Activated CD4-positive, alpha-beta T cell treated with anti-CD3 and anti-CD28 coated beads for 36 hours (primary cell): ENCODE results near the gene ZNF532. TPM values are rescaled to one million over a fixed set of nuclear protein-coding genes. Genes with fewer than 3 reads are reported as not detected.

ENCODE experiments used
- ATAC-seq: fragments of 200-7000 bp; cut with Tn5 transposase; one replicate; pipeline ENCODE4 v1.10.0; 2021; ENCODE audit warnings: mild to moderate bottlenecking, moderate library complexity
- CTCF ChIA-PET: fragments of 350-600 bp; sonication (Branson Sonifier 250); formaldehyde crosslinking; loops from one replicate; lab custom pipeline; 2021; ENCODE audit warnings: antibody characterized with exemption; lab: Charles Lee
- POLR2A ChIA-PET: fragments of 350-600 bp; sonication (Branson Sonifier 250); formaldehyde crosslinking; loops from one replicate; lab custom pipeline; 2021; ENCODE audit warnings: antibody characterized with exemption, inconsistent platforms; lab: Charles Lee
- DNase-seq: peaks from one replicate; pipeline ENCODE4 v3.0.0-alpha.2; 2020
- H3K27ac Mint-ChIP-seq: one replicate; pipeline ENCODE4 v1.8.0; 2021; ENCODE audit warnings: mixed read lengths
- H3K27me3 Mint-ChIP-seq: one replicate; pipeline ENCODE4 v1.8.0; 2021; ENCODE audit warnings: mixed read lengths
- H3K36me3 Mint-ChIP-seq: one replicate; pipeline ENCODE4 v1.8.0; 2021; ENCODE audit warnings: low read depth, mixed read lengths
- H3K4me1 Mint-ChIP-seq: one replicate; pipeline ENCODE4 v1.8.0; 2021; ENCODE audit warnings: mixed read lengths
- H3K4me3 Mint-ChIP-seq: one replicate; pipeline ENCODE4 v1.8.0; 2021; ENCODE audit warnings: mild to moderate bottlenecking, moderate library complexity, mixed read lengths
- H3K9me3 Mint-ChIP-seq: one replicate; pipeline ENCODE4 v1.8.0; 2021; ENCODE audit warnings: low read depth, mixed read lengths
- intact Hi-C, 2 experiments: fragments of 100-400 bp; cut with DNase I in 1 of 2; cut with micrococcal nuclease in 1 of 2; formaldehyde crosslinking; loops; one replicate each; pipeline versions ENCODE4 v1.14.2 to v1.15.1; 2022 to 2024; cut with DNase I, micrococcal nuclease
- total RNA-seq, 2 experiments: library from RNA; stranded (reverse); gene quantifications; one replicate each; pipeline ENCODE4 v1.2.3, GENCODE V29; 2021

ZNF532 gene
- total RNA-seq, 2 experiments from 2014 or later = 7.7 to 11.3 TPM

DNA sequence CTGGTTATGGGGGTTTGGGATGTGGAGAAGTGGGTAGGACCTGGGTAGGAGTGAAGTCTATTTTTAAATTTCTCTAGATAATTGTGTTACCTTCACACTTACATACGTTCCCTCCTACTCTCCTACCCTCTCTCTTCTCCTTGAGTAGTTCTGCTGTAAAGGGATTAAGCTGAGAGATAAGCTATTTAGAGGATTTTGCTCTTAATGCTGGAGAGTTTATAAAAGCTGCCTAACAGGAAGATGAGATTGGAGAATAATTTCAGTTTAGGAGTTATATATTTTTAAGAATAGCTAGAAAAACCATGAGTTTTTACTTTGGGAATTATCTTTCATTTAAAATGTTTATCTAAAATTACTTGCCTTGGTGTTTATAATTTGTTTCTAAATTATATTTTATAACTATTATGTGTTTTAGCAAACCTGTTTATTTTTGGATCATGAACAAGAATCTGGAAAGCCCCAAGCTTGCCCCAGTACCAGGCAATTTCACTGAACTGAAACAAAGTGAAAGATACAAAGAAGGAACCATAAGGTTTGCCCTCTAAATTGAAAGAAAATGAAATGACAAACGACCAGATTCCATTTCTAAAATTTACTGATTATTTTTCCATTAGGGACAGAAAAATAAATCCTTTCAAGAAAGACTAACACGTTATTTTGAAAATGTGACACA, 101.5 kb downstream of the ZNF532 start:
- H3K27ac Mint-ChIP-seq = no peak overlapping the region
- peaks cover 6% of the 10 kb centered on the region for H3K27me3 Mint-ChIP-seq
- ATAC-seq (no peak), DNase-seq (no peak)
- no peaks in the 10 kb centered on the region for H3K36me3 Mint-ChIP-seq
- intact Hi-C loops = no loop called here
- H3K4me1 Mint-ChIP-seq = peaks cover 6% of the 10 kb centered on the region
- H3K9me3 Mint-ChIP-seq = no peaks in the 10 kb centered on the region
- no peak overlapping the region for H3K4me3 Mint-ChIP-seq
- POLR2A ChIA-PET = no interaction called here
- CTCF ChIA-PET = interaction anchor here (0.6 to 1.5 kb wide), 3 partner anchors 38 to 417 kb away, joined by 3 read pairs; no protein-coding TSS in a partner anchor

DNA sequence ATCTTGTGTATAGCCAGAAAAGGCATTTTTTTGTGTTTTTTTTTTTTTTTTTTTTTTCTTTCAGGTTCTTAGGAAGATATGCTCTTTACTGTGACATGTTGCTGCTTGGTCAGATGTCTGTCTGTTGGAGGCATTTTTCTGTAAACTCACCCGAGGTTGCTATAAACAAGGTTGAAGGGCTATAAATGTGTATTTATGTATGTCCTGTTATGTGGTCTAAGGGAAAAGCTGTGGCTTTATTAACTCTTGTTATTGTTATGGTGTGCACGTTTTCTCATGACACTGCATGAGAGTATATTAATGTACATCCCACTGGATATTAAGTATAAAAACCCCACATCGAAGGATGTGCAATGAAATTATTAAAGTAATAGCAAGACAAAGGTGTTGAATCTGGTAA, 102.0 kb downstream of the ZNF532 start:
- no peak for ATAC-seq
- ChIA-PET POLR2A (no interaction called here), CTCF (interaction anchor here (0.6 to 1.5 kb wide), 2 partner anchors 66 to 265 kb away, joined by 3 read pairs; no protein-coding TSS in a partner anchor)
- H3K4me1 Mint-ChIP-seq = peaks cover 2% of the 10 kb centered on the region
- no peak overlapping the region for H3K4me3 Mint-ChIP-seq
- no peaks in the 10 kb centered on the region for H3K9me3 Mint-ChIP-seq
- no peak for DNase-seq
- intact Hi-C loops = no loop called here
- peaks cover 2% of the 10 kb centered on the region for H3K27me3 Mint-ChIP-seq
- no peaks in the 10 kb centered on the region for H3K36me3 Mint-ChIP-seq
- no peak overlapping the region for H3K27ac Mint-ChIP-seq

DNA sequence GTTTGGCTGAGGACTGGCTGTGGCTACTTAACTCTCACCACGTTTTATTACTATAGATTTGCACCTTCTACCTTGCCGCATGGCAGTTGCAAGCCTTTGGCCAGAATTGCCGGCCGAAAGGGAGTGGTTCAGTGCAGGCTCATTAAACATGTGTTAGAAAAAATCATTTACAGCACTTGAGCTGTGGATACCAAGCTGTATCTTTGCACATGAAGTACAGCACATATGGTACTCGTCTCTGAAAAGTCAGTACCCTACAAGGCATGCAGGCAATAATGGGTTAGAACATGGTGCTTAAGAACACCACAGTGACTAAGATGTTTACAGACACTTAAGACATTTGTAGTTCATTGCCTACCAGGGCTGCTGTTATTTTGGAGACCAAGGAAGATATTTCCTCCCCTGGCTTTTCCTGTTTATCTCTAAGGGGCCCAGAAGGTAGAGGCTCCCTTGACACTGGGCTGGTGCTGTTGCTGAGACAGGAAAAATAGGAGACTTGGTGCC, 103.1 kb downstream of the ZNF532 start:
- ATAC-seq (no peak), DNase-seq (no peak)
- intact Hi-C loops = no loop called here
- H3K27ac Mint-ChIP-seq = no peak overlapping the region
- POLR2A ChIA-PET = no interaction called here
- no peak overlapping the region for H3K4me3 Mint-ChIP-seq
- no peaks in the 10 kb centered on the region for H3K9me3 Mint-ChIP-seq
- CTCF ChIA-PET = interaction anchor here (1.4 to 1.5 kb wide), 2 partner anchors 9 to 67 kb away, joined by 3 read pairs; no protein-coding TSS in a partner anchor
- peaks cover 4% of the 10 kb centered on the region for H3K27me3 Mint-ChIP-seq
- H3K36me3 Mint-ChIP-seq = no peaks in the 10 kb centered on the region
- H3K4me1 Mint-ChIP-seq = peaks cover 2% of the 10 kb centered on the region

DNA sequence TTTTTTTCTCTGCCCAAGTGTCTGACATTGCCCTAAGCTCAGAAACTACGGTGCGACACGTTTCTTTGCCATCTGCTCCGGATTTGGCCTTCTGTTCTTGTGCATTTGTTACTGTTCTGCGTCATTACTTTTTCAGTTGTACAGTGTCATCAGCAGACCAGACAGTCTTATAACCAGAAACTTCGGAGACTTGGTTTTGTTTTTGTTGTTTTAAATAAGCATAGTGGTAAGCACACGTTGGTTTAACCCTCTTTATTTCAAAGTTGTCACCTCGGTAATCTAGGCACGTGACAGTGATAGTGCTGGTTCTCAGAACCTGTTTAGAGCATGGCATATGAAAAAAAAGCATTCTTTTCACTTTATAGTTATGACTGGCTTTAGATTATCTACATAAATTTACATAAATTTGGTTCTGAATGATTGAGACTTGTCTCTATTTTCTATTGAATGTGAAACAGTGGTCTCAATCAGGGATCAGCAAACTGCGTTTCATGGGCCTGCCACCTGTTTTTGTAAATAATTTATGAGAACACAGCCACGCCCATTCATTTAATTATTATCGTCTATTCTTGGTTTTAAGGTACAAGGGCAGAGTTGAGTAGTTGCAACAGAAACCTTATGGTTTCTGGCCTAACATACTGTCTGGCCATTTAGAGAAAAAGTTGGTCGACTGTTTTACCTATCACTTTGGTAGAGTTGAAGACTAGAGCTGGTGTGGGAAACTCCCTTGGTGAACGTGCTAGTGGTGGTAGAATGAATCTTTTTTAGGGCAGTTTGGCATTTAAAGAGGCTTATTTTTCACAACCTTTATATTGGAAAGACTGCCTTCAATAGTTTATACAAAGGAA, 106.5 kb downstream of the ZNF532 start:
- DNase-seq (no peak), ATAC-seq (no peak)
- Mint-ChIP-seq H3K36me3 (no peaks in the 10 kb centered on the region), H3K27ac (no peak overlapping the region), H3K9me3 (no peaks in the 10 kb centered on the region), H3K4me3 (no peak overlapping the region), H3K27me3 (peaks cover 14% of the 10 kb centered on the region), H3K4me1 (no peaks in the 10 kb centered on the region)
- intact Hi-C loops = no loop called here
- ChIA-PET POLR2A (no interaction called here), CTCF (interaction anchor here (0.6 kb wide), 1 partner anchor 111 kb away, joined by 4 read pairs; no protein-coding TSS in a partner anchor)

DNA sequence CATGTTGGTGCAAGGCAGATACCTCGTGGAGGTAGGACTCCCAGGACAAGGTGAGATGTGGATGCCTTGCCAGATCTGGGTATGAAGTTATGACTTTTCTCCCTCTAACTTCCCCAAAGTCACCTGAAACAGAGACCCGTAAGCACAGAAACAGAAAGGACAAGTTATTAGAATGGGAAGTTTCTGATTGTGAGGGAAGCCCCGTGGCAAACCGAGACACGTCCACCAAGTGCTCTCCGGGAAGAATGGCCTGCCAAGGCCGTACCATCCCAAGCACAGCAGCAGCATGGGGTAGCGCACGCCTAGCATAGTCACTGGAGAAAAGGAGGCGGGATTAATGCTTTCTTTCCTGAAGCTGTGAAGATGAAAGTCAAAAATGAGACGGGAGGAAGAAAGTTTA, 110.6 kb downstream of the ZNF532 start:
- ATAC-seq = no peak
- intact Hi-C loops = no loop called here
- no peaks in the 10 kb centered on the region for H3K9me3 Mint-ChIP-seq
- no peak overlapping the region for H3K4me3 Mint-ChIP-seq
- no peak for DNase-seq
- peaks cover 22% of the 10 kb centered on the region for H3K27me3 Mint-ChIP-seq
- ChIA-PET POLR2A (no interaction called here), CTCF (interaction anchor here (0.5 to 0.8 kb wide), 2 partner anchors 136 to 841 kb away, joined by 3 read pairs; no protein-coding TSS in a partner anchor)
- no peak overlapping the region for H3K27ac Mint-ChIP-seq
- H3K36me3 Mint-ChIP-seq = peaks cover 3% of the 10 kb centered on the region
- no peaks in the 10 kb centered on the region for H3K4me1 Mint-ChIP-seq

DNA sequence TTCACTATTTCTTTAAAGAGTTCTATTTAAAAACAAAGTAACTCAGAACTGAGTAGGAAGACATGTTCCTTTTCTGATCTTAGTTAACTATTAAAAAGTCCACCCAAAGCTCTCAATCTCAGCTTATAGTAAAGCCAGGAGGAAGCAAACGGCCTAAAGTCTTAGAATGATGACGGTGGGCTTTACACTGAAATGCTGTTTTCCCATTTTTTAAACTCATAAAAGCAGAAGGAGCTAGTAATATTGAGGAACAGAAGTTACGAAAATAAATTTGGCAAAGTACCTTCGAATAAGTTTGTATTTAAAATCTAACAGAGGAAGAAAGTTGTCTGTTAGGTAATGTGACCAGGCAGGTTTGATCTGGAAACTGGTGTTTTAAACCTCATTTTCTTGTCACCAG, 111.1 kb downstream of the ZNF532 start:
- Mint-ChIP-seq H3K4me1 (no peaks in the 10 kb centered on the region), H3K4me3 (no peak overlapping the region), H3K27me3 (peaks cover 22% of the 10 kb centered on the region), H3K36me3 (peaks cover 3% of the 10 kb centered on the region), H3K9me3 (no peaks in the 10 kb centered on the region), H3K27ac (no peak overlapping the region)
- intact Hi-C loops = no loop called here
- ATAC-seq = no peak
- POLR2A ChIA-PET = interaction anchor here (0.6 kb wide), 1 partner anchor 195 kb away, joined by 3 read pairs; no protein-coding TSS in a partner anchor
- DNase-seq = no peak
- CTCF ChIA-PET = interaction anchor here (0.5 to 0.6 kb wide), 2 partner anchors 23 to 841 kb away, joined by 3 read pairs; no protein-coding TSS in a partner anchor

DNA sequence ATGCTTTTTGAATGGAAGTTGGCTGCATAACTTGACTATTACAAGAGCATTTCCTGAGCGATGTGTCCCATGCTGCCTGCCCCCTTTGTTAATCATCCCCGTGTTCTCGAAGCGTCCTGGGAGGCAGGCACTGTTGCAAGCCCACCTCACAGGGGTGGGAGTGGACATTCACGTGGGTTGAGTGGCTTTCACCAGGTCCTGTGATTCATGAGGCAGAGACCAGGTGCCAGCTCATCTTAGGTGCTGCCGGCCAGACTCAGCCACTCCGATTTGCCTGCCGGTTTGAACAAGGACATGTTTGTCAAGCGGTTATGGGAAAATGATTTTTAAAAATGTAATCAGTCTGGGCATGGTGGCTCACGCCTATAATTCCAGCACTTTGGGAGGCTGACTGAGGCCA, 112.5 kb downstream of the ZNF532 start:
- Mint-ChIP-seq H3K27ac (no peak overlapping the region), H3K9me3 (no peaks in the 10 kb centered on the region), H3K4me3 (no peak overlapping the region), H3K36me3 (peaks cover 3% of the 10 kb centered on the region), H3K27me3 (peaks cover 24% of the 10 kb centered on the region), H3K4me1 (no peaks in the 10 kb centered on the region)
- ChIA-PET POLR2A (no interaction called here), CTCF (no interaction called here)
- intact Hi-C loops = no loop called here
- no peak for DNase-seq
- no peak for ATAC-seq

DNA sequence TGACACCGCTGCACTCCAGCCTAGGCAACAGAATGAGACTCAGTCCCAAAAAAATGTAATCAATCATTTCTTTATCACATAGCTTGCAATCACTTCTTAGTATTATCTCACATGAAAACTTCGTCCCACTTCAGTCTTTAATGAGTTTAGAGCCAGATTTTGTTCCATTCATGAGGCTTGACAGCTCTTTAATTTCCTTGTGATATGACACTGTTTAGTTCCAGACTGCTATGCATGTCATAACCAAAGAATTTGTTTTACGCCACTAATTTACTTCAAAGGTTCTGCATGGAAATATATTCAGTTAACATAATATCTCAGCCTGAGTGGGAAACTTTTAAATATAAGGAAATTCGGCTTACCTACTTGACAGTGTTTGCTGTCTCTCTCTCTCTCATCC, 113.1 kb downstream of the ZNF532 start:
- ChIA-PET POLR2A (no interaction called here), CTCF (no interaction called here)
- Mint-ChIP-seq H3K9me3 (no peaks in the 10 kb centered on the region), H3K27ac (no peak overlapping the region), H3K4me1 (no peaks in the 10 kb centered on the region), H3K4me3 (no peak overlapping the region), H3K27me3 (peaks cover 22% of the 10 kb centered on the region), H3K36me3 (peaks cover 3% of the 10 kb centered on the region)
- no peak for DNase-seq
- no peak for ATAC-seq
- intact Hi-C loops = no loop called here

DNA sequence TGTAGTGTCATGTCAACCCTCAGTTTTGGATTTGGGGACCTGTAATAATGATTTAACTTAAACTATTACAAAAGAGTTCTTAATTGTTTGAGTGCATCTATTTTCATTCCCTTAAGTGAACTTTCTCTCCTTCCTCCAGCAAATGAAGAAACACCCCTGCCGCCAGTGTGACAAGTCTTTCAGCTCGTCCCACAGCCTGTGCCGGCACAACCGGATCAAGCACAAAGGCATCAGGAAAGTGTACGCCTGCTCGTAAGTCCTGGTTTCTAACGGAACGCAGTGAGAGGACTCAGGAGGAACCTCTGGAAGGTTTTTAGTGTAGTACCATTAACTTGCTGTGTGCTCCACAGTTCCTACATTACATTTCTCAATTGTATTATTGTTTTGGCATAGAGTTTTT, 114.2 kb downstream of the ZNF532 start:
- ChIA-PET POLR2A (no interaction called here), CTCF (interaction anchor here (0.6 kb wide), 1 partner anchor 194 kb away, joined by 3 read pairs; no protein-coding TSS in a partner anchor)
- no peak overlapping the region for H3K27ac Mint-ChIP-seq
- DNase-seq = no peak
- H3K4me1 Mint-ChIP-seq = no peaks in the 10 kb centered on the region
- no peak overlapping the region for H3K4me3 Mint-ChIP-seq
- ATAC-seq = no peak
- intact Hi-C loops = no loop called here
- H3K27me3 Mint-ChIP-seq = peaks cover 17% of the 10 kb centered on the region
- peaks cover 4% of the 10 kb centered on the region for H3K36me3 Mint-ChIP-seq
- no peaks in the 10 kb centered on the region for H3K9me3 Mint-ChIP-seq

DNA sequence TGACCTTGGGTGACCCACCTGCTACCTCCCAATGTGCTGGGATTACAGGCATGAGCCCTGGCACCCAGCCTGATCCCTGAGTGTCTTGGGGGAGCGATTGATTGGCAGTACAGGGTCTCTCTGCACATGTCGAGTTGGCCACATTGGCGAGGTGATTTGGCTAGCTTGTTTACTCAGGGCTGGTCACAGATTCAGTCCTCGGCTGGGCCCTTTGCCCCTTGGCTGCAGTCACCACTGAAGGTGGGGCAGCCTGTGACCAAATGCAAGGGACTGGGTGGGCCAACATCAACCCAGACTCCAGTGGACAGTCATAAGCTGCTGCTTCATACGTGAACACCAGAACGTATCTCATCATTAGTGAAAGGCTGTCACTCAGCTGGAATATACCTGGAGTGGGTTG, 114.9 kb downstream of the ZNF532 start:
- no peaks in the 10 kb centered on the region for H3K4me1 Mint-ChIP-seq
- H3K9me3 Mint-ChIP-seq = no peaks in the 10 kb centered on the region
- ChIA-PET POLR2A (no interaction called here), CTCF (interaction anchor here (0.6 kb wide), 1 partner anchor 194 kb away, joined by 3 read pairs; no protein-coding TSS in a partner anchor)
- H3K4me3 Mint-ChIP-seq = no peak overlapping the region
- DNase-seq = no peak
- no peak overlapping the region for H3K27ac Mint-ChIP-seq
- peaks cover 7% of the 10 kb centered on the region for H3K36me3 Mint-ChIP-seq
- ATAC-seq = no peak
- intact Hi-C loops = no loop called here
- peaks cover 16% of the 10 kb centered on the region for H3K27me3 Mint-ChIP-seq

DNA sequence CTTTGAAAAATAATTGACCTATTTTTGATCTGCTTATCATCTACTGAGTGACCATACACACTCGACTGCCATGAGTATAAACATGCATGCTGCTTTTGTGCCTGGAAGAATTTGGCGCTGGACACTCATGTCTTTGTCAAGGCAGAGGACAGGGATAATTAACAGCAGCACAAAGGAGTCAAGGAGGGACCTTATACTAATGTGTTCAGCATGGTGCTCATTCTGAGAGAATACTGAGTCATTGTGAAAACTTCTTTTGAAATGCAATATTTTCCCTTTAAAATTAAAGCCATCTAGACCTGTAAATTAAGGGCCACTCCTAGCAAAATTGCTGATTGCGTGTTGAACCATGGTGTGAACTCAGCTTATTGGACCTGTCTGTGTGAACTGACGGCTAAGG, 116.3 kb downstream of the ZNF532 start:
- Mint-ChIP-seq H3K4me1 (no peaks in the 10 kb centered on the region), H3K27ac (no peak overlapping the region), H3K27me3 (peaks cover 10% of the 10 kb centered on the region), H3K36me3 (peaks cover 7% of the 10 kb centered on the region), H3K9me3 (no peaks in the 10 kb centered on the region), H3K4me3 (no peak overlapping the region)
- POLR2A ChIA-PET = no interaction called here
- CTCF ChIA-PET = no interaction called here
- intact Hi-C loops = no loop called here
- DNase-seq (no peak), ATAC-seq (peak; percentile 53)
